Neural crest cell (in vitro differentiated cells): Measurements from ENCODE around the gene AFF2. TPM values are rescaled to one million over a fixed set of nuclear protein-coding genes. Genes with fewer than 3 reads are reported as not detected.

Experiments
- DNase-seq: peaks from one replicate; pipeline ENCODE4 v3.0.0; 2021; ENCODE audit warnings: low read depth, mixed read lengths, low spot score
- H3K27ac Mint-ChIP-seq: one replicate; pipeline ENCODE4 v1.8.0; 2021; ENCODE audit warnings: mild to moderate bottlenecking, mixed read lengths; ENCODE audit not compliant: unreplicated experiment
- H3K27me3 Mint-ChIP-seq: 2 replicates; pipeline ENCODE4 v1.8.0; 2021; ENCODE audit warnings: low read depth, mild to moderate bottlenecking, mixed read lengths
- H3K36me3 Mint-ChIP-seq: 2 replicates; pipeline ENCODE4 v1.8.0; 2021; ENCODE audit warnings: low read depth, mild to moderate bottlenecking, mixed read lengths
- H3K4me1 Mint-ChIP-seq: 2 replicates; pipeline ENCODE4 v1.8.0; 2021; ENCODE audit warnings: mixed read lengths
- H3K4me3 Mint-ChIP-seq: one replicate; pipeline ENCODE4 v1.8.0; 2021; ENCODE audit warnings: mild to moderate bottlenecking, mixed read lengths
- H3K9me3 Mint-ChIP-seq: 2 replicates; pipeline ENCODE4 v1.8.0; 2021; ENCODE audit warnings: mixed read lengths
- CTCF ChIP-seq: fragments of 200-600 bp; sonication (generic); conservative IDR thresholded peaks from 2 replicates; pipeline ENCODE4 v1.5.0; 2021; ENCODE audit warnings: antibody characterized with exemption, mild to moderate bottlenecking
- total RNA-seq: library from RNA; stranded (reverse); gene quantifications from 2 replicates; pipeline ENCODE4 v1.2.1, GENCODE V29; 2021

AFF2 gene
- total RNA-seq, 1 donor from 2014 or later = 15.4 TPM

GRCh38 chrX:149032449-149032848, 532.0 kb downstream of the AFF2 start:
- Mint-ChIP-seq H3K27ac (no peak overlapping the region), H3K9me3 (peaks cover 9% of the 10 kb centered on the region), H3K27me3 (no peaks in the 10 kb centered on the region), H3K4me1 (no peaks in the 10 kb centered on the region), H3K4me3 (no peak overlapping the region), H3K36me3 (no peaks in the 10 kb centered on the region)
- no peak for DNase-seq
- no peak for TF ChIP-seq CTCF

GRCh38 chrX:149036086-149036485, 535.7 kb downstream of the AFF2 start:
- Mint-ChIP-seq H3K4me3 (no peak overlapping the region), H3K27me3 (no peaks in the 10 kb centered on the region), H3K4me1 (no peaks in the 10 kb centered on the region), H3K36me3 (no peaks in the 10 kb centered on the region), H3K9me3 (peaks cover 3% of the 10 kb centered on the region), H3K27ac (no peak overlapping the region)
- no peak for DNase-seq
- no peak for TF ChIP-seq CTCF

DNA sequence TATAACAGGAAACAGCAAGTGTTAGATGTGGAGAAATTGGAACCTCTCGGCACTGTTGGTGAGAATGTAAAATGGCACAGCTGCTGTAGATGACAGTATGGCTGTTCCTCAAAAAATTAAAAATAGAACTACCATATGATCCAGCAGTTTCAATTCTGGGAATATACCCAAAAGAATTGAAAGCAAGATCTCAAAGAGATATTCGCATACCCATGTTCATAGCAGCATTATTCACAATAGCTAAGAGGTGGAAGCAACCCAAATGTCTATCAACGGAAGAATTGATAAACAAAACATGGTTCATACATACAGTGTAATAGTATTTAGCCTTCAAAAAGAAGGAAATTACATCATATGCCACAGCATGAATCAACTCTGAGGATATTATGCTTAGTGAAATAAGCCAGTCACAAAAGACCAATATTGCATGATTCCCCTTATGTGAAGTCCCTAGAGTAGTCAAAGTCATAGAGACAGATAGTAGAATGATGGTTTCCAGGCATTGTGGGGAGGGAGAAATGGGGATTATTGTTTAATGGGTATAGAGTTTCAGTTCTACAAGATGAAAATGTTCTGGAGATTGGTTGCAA, 537.0 kb downstream of the AFF2 start:
- no peak for DNase-seq
- Mint-ChIP-seq H3K9me3 (peaks cover 6% of the 10 kb centered on the region), H3K4me3 (no peak overlapping the region), H3K36me3 (no peaks in the 10 kb centered on the region), H3K4me1 (no peaks in the 10 kb centered on the region), H3K27me3 (no peaks in the 10 kb centered on the region), H3K27ac (no peak overlapping the region)
- no peak for TF ChIP-seq CTCF

DNA sequence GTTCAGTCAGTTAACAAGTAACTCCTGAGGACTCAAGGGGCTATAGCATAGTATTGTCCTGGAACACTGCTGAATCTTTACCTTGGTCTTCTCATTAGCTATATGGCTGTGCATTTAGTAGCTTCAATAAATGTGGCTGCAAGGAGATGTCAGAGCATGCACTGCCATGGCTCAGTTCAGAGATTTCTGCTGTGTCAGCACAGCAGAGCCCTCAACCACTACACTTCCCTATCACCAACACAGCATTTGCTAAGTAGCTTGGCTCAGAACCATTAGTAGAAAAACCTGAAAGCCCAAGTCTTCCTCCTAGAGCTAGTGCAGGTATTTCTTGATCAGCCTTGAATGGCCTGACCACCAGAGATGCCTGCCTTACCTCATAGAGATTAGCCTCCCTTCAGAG, 538.6 kb downstream of the AFF2 start:
- Mint-ChIP-seq H3K36me3 (no peaks in the 10 kb centered on the region), H3K27me3 (no peaks in the 10 kb centered on the region), H3K27ac (no peak overlapping the region), H3K4me1 (no peaks in the 10 kb centered on the region), H3K9me3 (peaks cover 9% of the 10 kb centered on the region), H3K4me3 (no peak overlapping the region)
- DNase-seq = no peak
- TF ChIP-seq CTCF = no peak

GRCh38 chrX:149040873-149041535, 540.6 kb downstream of the AFF2 start:
- Mint-ChIP-seq H3K4me1 (no peaks in the 10 kb centered on the region), H3K27ac (no peak overlapping the region), H3K27me3 (no peaks in the 10 kb centered on the region), H3K4me3 (no peak overlapping the region), H3K36me3 (no peaks in the 10 kb centered on the region), H3K9me3 (peaks cover 11% of the 10 kb centered on the region)
- DNase-seq = no peak
- TF ChIP-seq CTCF = no peak
